ENCODE data around the gene CAPN5.

Gene CAPN5

DNA sequence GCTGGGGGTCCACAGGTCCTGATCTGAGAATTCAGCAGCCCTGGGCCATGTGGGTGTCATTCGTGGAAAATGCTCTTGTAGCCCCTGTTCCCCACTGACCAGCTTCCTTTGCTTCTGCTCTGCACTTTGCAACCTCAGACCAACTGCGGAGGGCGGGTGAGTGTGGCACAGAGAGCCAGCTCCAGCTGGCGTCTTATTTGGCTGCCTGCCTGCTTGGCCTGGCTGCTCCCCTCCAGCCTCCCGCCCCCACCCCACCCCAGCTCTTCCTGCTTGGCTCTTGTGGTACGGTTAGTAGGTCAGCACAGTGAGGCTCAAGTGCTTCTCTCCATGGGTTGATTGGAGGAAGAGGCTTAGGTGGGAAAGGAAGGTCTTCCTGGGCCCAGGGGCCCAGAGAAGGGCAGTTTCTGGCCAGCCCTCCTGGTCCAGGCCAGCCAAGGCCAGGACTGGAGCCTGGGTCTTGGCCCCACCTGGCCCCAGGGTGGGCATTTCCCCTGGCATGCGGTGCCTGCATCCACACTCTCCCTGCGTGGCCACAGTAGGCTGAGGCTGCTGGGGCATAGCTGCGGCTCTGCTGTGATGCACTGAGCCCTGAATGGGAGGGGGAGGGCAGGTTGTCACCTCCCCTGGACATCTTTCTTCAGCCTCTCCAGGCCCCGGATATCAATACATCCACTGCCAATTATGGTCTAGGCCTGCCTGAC lies 87.8 kb downstream of the CAPN5 start:
- DNase-seq = peak; percentile 84

- DNase-seq = no peak
Observed at GRCh38 chr11:77155082-77155475, 88.3 kb downstream of the CAPN5 start.

DNA sequence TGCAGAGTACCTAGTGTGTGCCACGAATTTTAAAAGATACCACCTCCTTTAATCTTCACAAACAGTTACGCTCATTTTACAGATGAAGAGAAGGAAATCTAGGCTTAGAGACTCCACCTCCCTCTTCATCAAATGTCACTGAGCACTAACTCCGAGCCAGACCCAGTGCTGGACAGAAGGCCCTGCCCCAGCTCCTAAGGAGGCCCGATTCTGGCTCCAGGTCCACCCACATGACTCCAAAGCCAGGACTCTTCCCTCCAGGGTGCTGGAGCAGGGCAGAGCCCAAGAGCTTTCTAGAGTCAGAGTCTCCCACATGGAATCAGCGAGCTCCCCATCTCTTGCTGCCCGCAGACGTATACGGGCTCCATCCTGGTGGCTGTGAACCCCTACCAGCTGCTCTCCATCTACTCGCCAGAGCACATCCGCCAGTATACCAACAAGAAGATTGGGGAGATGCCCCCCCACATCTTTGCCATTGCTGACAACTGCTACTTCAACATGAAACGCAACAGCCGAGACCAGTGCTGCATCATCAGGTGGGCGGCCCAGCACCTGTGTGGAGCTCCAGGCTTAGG lies 88.9 kb downstream of the CAPN5 start:
- DNase-seq = no peak

GRCh38 chr11:77156396-77157195 lies 89.8 kb downstream of the CAPN5 start:
- no peak for DNase-seq

DNA sequence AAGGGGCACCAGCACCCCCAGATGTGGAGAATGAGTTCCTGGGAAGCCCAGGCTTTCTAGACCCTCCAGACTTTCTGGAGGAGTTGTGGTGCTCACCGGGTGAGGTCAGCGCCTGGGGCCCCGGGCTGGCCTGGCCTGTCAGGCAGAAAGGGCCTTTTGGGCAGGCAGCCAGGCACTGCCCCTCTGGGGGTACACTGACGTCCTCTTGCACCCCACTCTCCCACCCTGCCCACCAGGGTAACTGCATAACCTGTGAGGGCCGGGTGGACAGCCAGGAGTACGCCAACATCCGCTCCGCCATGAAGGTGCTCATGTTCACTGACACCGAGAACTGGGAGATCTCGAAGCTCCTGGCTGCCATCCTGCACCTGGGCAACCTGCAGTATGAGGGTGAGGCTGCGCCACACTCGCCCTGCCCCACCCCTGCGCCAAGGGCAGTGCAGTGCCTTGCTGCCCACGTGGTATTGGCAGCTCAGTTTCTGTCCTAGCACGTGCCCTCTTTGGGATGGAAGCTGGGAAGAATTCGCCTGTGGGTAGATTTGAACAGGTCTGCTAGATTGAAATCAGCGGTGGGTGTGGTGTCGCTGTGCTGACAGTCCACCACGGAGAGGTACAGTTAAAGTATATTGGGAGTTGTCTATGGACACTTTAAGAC lies 91.4 kb downstream of the CAPN5 start:
- DNase-seq = no peak

- no peak for DNase-seq
Observed at GRCh38 chr11:77159219-77159936, 92.6 kb downstream of the CAPN5 start.

DNA sequence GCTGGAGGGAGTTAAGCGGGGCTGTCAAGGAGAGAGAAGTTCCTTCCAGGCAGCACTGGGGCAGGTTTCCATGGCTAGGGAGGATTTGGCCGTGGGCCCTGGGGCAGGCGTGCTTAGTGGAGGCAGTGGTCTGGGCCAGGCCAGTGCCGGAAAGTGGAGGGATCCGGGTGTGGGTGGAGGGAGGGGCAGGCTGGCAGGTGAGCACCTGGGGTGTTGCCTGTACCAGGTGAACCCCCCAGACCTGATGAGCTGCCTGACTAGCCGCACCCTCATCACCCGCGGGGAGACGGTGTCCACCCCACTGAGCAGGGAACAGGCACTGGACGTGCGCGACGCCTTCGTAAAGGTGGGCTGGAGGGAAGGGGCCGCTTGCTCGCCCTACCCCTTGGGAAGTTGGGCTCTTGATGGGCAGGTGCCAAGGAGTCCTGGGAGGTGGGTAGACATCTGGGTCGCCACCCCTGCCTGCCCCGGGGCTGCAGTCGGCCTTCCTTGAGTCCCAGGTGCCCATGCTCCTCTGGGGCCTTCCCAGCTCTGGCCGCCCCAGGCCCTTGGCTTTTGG lies 93.2 kb downstream of the CAPN5 start:
- no peak for DNase-seq

GRCh38 chr11:77163271-77163670 lies 96.5 kb downstream of the CAPN5 start:
- no peak for DNase-seq

DNA sequence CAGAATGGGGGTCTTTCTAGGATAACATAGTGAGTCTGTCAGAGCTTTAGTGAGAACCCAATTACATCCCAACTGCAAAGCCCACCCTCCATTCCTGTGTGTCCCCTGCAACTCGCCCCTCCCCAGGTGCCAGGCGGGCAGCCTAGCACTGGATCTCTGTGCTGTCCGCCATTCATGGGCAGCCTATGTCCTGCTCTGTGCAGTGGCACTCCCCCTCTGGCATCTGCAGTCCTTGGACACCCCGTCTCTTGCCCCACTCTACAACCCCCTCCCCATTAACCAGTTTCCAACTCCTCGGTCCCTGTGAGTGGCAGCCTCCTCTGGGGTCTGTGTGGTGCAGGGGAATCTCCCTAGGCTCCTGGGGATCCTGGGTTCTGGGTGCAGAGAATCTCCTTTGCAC lies 98.3 kb downstream of the CAPN5 start:
- no peak for DNase-seq

- DNase-seq = no peak
Observed at GRCh38 chr11:77166021-77166420, 99.2 kb downstream of the CAPN5 start.

- no peak for DNase-seq
Observed at GRCh38 chr11:77167111-77167626, 100.4 kb downstream of the CAPN5 start.

- no peak for DNase-seq
Observed at GRCh38 chr11:77167791-77168190, 101.0 kb downstream of the CAPN5 start.

GRCh38 chr11:77170107-77170506 lies 103.3 kb downstream of the CAPN5 start:
- DNase-seq = no peak

DNA sequence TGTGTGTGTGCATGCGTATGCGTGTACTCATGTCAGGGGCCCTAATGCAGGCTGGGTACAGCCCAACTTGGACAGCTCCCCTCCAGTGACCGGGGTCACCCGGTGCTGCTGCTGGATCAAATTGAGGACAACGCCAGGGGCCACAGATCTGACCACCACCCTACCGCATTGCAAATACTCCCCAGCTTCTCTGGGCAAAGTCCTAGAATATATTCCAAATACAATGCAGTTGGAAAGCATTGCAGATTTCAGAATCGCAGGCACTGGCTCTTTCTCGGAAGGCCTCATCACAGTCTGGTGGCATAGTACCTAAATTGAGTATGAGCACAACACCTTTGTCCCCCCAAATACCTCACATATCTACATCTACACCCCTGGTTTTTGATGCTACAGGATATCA lies 104.5 kb downstream of the CAPN5 start:
- no peak for DNase-seq

GRCh38 chr11:77171885-77172665 lies 105.3 kb downstream of the CAPN5 start:
- no peak for DNase-seq

DNA sequence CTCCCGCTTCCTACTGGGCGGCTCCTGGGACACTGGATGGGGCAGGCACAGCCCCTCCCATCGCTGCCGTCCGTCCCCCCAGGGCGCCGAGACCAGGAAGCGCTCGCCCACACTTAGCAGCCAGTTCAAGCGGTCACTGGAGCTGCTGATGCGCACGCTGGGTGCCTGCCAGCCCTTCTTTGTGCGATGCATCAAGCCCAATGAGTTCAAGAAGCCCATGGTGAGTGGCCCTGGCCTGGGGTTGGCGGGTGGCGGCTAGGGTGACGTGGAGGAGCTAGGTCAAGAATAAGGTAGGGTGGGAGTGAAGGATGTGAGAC lies 105.9 kb downstream of the CAPN5 start:
- DNase-seq = no peak

DNA sequence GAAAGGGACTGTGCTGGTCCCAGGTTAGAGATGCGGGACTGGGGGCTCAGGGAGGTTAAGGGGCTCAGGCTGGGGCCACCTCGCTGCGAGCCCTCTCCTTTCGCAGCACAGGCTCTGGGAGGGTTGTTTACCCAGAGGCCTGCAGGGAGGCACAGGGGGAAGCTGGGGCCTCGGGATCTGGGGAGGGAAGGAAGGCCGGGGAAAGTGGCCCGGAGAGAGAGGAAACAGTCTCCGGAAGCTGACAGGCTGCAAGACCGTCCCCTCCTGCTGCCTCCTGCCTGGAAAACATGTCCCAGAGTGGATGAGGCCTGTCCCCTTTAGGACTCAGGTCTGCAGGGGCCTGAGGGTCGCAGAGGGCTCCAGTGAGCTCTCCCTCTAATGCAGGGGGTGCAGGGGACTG lies 106.7 kb downstream of the CAPN5 start:
- no peak for DNase-seq

DNA sequence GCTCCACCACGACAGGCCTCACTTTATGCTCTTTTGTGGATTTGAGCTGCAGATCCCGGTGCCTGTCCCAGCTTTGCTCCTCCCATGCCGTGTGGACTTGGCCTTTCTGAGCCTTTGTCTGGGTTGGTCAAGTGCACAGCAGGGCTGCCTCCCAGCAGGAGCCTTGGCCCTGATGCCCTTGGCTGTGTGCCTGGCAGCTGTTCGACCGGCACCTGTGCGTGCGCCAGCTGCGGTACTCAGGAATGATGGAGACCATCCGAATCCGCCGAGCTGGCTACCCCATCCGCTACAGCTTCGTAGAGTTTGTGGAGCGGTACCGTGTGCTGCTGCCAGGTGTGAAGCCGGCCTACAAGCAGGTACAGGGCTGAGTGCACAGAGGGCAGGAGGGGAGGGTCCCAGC lies 107.8 kb downstream of the CAPN5 start:
- DNase-seq = peak; percentile 48

GRCh38 chr11:77175021-77175842 lies 108.5 kb downstream of the CAPN5 start:
- no peak for DNase-seq

All from NCI-H1105 treated with DMSO at 0.1 percent for 48 hours (cell line).